Endothelial cell of umbilical vein (primary cell): ENCODE results near the gene ZCCHC4. TPM values are rescaled to one million over a fixed set of nuclear protein-coding genes. Genes with fewer than 3 reads are reported as not detected.

Experiments
- BruUV-seq: library from RNA; stranded (reverse); fragments of 400-500 nt; replicated peaks from 2 replicates; lab custom pipeline; 2021; lab: Mats Ljungman, UMichigan
- CTCF ChIA-PET: fragments of 300-600, 350-600 bp; sonication (Branson Sonifier 250); formaldehyde crosslinking; loops from one replicate; lab custom pipeline; 2021; ENCODE audit warnings: antibody characterized with exemption, inconsistent platforms; lab: Charles Lee
- POLR2A ChIA-PET: fragments of 300-600, 350-600 bp; sonication (Branson Sonifier 250); formaldehyde crosslinking; loops from one replicate; lab custom pipeline; 2021; ENCODE audit warnings: antibody characterized with exemption, inconsistent platforms; lab: Charles Lee
- DNase-seq: peaks from one replicate; pipeline ENCODE4 v3.0.0-alpha.2; 2011; ENCODE audit warnings: low read depth, low spot score
- FAIRE-seq: peaks from 2 replicates; lab custom pipeline; 2011; peaks lifted over from hg19 to GRCh38; lab: Jason Lieb, UNC
- H2AFZ ChIP-seq: 2 replicates; pipeline ENCODE4 v1.6.0; 2012; ENCODE audit warnings: low read depth, low read length, control low read depth, inconsistent platforms
- H3K27ac ChIP-seq: 2 replicates; pipeline ENCODE4 v1.5.1; 2011; ENCODE audit warnings: low read depth, mild to moderate bottlenecking, control low read depth, low read length, moderate library complexity; ENCODE audit not compliant: insufficient read depth
- H3K27me3 ChIP-seq, 2 experiments: 2 replicates each; pipeline versions ENCODE4 v1.6.0 to v1.6.1; 2011; ENCODE audit warnings: low read length in 2 of 2, mixed read lengths in 1 of 2; ENCODE audit not compliant: control insufficient read depth in 2 of 2, insufficient read depth in 2 of 2
- H3K36me3 ChIP-seq, 2 experiments: 2 replicates in 1 of 2; 3 replicates in 1 of 2; pipeline ENCODE4 v1.5.1; 2011; ENCODE audit warnings: low read length in 2 of 2, mild to moderate bottlenecking in 1 of 2, moderate library complexity in 1 of 2; ENCODE audit not compliant: control insufficient read depth in 2 of 2, insufficient read depth in 2 of 2; ENCODE audit errors: extremely low read depth in 1 of 2
- H3K4me1 ChIP-seq: 3 replicates; pipeline ENCODE4 v1.5.1; 2011; ENCODE audit warnings: mild to moderate bottlenecking, low read length; ENCODE audit not compliant: control insufficient read depth, insufficient read depth; ENCODE audit errors: extremely low read depth
- H3K4me2 ChIP-seq: 2 replicates; pipeline ENCODE4 v1.6.1; 2011; ENCODE audit warnings: low read length, control low read depth, mixed read lengths; ENCODE audit not compliant: insufficient read depth
- H3K4me3 ChIP-seq, 3 experiments: fragments of 200-600 bp in 1 of 3; sonication (generic), shearing (Covaris generic) in 1 of 3; replicated peaks in 1 of 3; 2 replicates each; pipeline ENCODE4 v1.5.1; 2011 to 2016; ENCODE audit warnings: control low read depth in 3 of 3, low read length in 3 of 3, mild to moderate bottlenecking in 2 of 3, inconsistent platforms in 1 of 3, low read depth in 1 of 3, moderate library complexity in 1 of 3; ENCODE audit not compliant: insufficient read depth in 1 of 3
- H3K79me2 ChIP-seq: 2 replicates; pipeline ENCODE4 v1.6.0; 2012; ENCODE audit warnings: low read length, inconsistent platforms; ENCODE audit not compliant: control insufficient read depth, insufficient read depth
- H3K9ac ChIP-seq: replicated peaks from 2 replicates; pipeline ENCODE3; 2011; ENCODE audit warnings: low read length, control low read depth; ENCODE audit not compliant: insufficient read depth; ENCODE audit errors: extremely low read depth
- H3K9me1 ChIP-seq: replicated peaks from 3 replicates; pipeline ENCODE4 v1.6.0; 2011; ENCODE audit warnings: mild to moderate bottlenecking, low read length; ENCODE audit not compliant: control insufficient read depth, insufficient read depth; ENCODE audit errors: extremely low read depth
- H3K9me3 ChIP-seq: replicated peaks from 2 replicates; pipeline ENCODE4 v1.5.1; 2012; ENCODE audit warnings: low read length, inconsistent platforms; ENCODE audit not compliant: control insufficient read depth, insufficient read depth
- H4K20me1 ChIP-seq: replicated peaks from 2 replicates; pipeline ENCODE3; 2011; ENCODE audit warnings: mild to moderate bottlenecking, low read length; ENCODE audit not compliant: control insufficient read depth, insufficient read depth; ENCODE audit errors: extremely low read depth
- EZH2 ChIP-seq: IDR thresholded peaks from 2 replicates; pipeline ENCODE4 v1.6.1; 2012; ENCODE audit warnings: borderline replicate concordance, low read depth, mild to moderate bottlenecking, moderate library complexity, low read length, inconsistent platforms; ENCODE audit not compliant: severe bottlenecking
- FOS ChIP-seq: IDR thresholded peaks from 2 replicates; pipeline ENCODE4 v1.6.1; 2011; ENCODE audit warnings: mild to moderate bottlenecking, low read length, moderate library complexity, borderline replicate concordance; ENCODE audit not compliant: insufficient read depth
- GATA2 ChIP-seq: IDR thresholded peaks from 2 replicates; pipeline ENCODE4 v1.7.0; 2011; ENCODE audit warnings: low read depth, mild to moderate bottlenecking, moderate library complexity, mixed read lengths, low read length; ENCODE audit not compliant: insufficient read length, insufficient read depth
- JUN ChIP-seq: IDR thresholded peaks from 2 replicates; pipeline ENCODE4 v1.6.1; 2011; ENCODE audit warnings: borderline replicate concordance, low read depth; ENCODE audit not compliant: insufficient read length, insufficient read depth
- MYC ChIP-seq: IDR thresholded peaks from one replicate; pipeline ENCODE4 v1.6.1; 2011; ENCODE audit warnings: mild to moderate bottlenecking, low read depth, low read length
- POLR2A ChIP-seq: IDR thresholded peaks from 2 replicates; pipeline ENCODE4 v1.6.1; 2012; ENCODE audit warnings: low read depth, mild to moderate bottlenecking, control low read depth, low read length
- POLR2AphosphoS5 ChIP-seq: IDR thresholded peaks from 2 replicates; pipeline ENCODE4 v1.6.1; 2012; ENCODE audit warnings: low read depth, mild to moderate bottlenecking, control low read depth, low read length, moderate library complexity; ENCODE audit not compliant: insufficient read depth
- dilution Hi-C: fragments of 300-500 bp; cut with MboI; formaldehyde crosslinking; loops from one replicate; pipeline ENCODE4 v1.15.0; 2019; ENCODE audit warnings: low sequenced_read_pairs; ENCODE audit not compliant: extremely low pct_ligation_motif_present
- intact Hi-C: fragments of 100-400 bp; cut with micrococcal nuclease; formaldehyde crosslinking; loops from one replicate; pipeline ENCODE4 v1.10.0; 2022
- polyA plus RNA-seq, 4 experiments: library from polyadenylated mRNA; depleted of rRNA in 3 of 4; stranded (reverse) in 3 of 4; unstranded in 1 of 4; fragments of >200 nt; gene quantifications; 2 replicates each; pipeline versions ENCODE4 v1.2.1 to v1.2.3, GENCODE V29; 2011 to 2012; ENCODE audit warnings: missing spikeins in 1 of 4
- total RNA-seq: library from RNA; stranded (reverse); gene quantifications from 2 replicates; pipeline ENCODE4 v1.2.3, GENCODE V29; 2021
- TF ChIP-seq, protein P1 (sequence below): IDR thresholded peaks from 2 replicates; pipeline ENCODE4 v1.6.1; 2011; ENCODE audit not compliant: insufficient read depth, insufficient read length
- TF ChIP-seq, protein P2 (sequence below), 2 donors: IDR thresholded peaks; 1 replicate in 1 of 2; 2 replicates in 1 of 2; pipeline ENCODE4 v1.5.1; 2011; ENCODE audit warnings: low read length in 2 of 2, mild to moderate bottlenecking in 2 of 2, moderate library complexity in 2 of 2, control low read depth in 1 of 2, inconsistent platforms in 1 of 2, low read depth in 1 of 2; ENCODE audit not compliant: insufficient read depth in 1 of 2; ENCODE audit errors: extremely low read depth in 1 of 2

Gene ZCCHC4
- total and polyA plus RNA-seq, 2 donors (not counting 3 experiments of a cell fraction or from before 2014, with no cell fraction given), result 6.6 to 10.9 TPM

DNA sequence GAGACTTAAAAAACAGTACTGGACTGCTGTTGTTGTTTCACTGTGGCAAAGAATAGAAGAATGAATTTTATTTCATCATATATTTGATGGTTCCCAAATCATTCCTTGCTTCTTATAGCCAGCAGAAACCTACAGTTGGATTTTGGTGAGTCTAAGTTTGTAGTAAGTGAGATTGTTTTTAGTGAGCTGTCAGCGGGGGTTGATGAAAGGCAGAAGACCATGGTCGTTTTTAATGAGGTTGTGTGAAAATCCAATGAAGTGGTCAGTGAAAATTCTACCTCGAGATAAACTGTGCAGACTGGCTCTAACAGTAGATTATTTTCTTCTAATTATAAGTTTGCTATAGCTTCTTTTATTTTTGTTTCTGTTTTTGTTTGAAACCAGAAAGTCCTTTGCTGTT, 100.7 kb downstream of the ZCCHC4 start:
- DNase-seq (no peak), FAIRE-seq (no peak)
- no peak overlapping the region for H3K9ac ChIP-seq
- H3K4me1 ChIP-seq, result no peaks in the 10 kb centered on the region
- no peak overlapping the region for H3K4me3 ChIP-seq
- POLR2A ChIA-PET, result no interaction called here
- BruUV-seq, result no TSS peak
- H4K20me1 ChIP-seq, result no peaks in the 10 kb centered on the region
- dilution Hi-C loops, result no loop called here
- TF ChIP-seq EZH2, result no peak
- TF ChIP-seq POLR2A, result no peak
- no peak for TF ChIP-seq GATA2
- no peak for TF ChIP-seq FOS
- no peak for TF ChIP-seq POLR2AphosphoS5
- no peak for TF ChIP-seq MYC
- TF ChIP-seq, protein P1, sequence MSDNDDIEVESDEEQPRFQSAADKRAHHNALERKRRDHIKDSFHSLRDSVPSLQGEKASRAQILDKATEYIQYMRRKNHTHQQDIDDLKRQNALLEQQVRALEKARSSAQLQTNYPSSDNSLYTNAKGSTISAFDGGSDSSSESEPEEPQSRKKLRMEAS, result no peak
- TF ChIP-seq, protein P2, sequence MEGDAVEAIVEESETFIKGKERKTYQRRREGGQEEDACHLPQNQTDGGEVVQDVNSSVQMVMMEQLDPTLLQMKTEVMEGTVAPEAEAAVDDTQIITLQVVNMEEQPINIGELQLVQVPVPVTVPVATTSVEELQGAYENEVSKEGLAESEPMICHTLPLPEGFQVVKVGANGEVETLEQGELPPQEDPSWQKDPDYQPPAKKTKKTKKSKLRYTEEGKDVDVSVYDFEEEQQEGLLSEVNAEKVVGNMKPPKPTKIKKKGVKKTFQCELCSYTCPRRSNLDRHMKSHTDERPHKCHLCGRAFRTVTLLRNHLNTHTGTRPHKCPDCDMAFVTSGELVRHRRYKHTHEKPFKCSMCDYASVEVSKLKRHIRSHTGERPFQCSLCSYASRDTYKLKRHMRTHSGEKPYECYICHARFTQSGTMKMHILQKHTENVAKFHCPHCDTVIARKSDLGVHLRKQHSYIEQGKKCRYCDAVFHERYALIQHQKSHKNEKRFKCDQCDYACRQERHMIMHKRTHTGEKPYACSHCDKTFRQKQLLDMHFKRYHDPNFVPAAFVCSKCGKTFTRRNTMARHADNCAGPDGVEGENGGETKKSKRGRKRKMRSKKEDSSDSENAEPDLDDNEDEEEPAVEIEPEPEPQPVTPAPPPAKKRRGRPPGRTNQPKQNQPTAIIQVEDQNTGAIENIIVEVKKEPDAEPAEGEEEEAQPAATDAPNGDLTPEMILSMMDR (IDR thresholded peaks at IDR 0.05; ENCODE audit: extremely low read depth in 1 of 2, insufficient read depth in 1 of 2, low read depth in 1 of 2, low read length in 2 of 2), result no peak
- TF ChIP-seq JUN, result no peak
- intact Hi-C loops, result no loop called here
- H3K9me1 ChIP-seq, result no peaks in the 10 kb centered on the region
- H3K9me3 ChIP-seq, result no peaks in the 10 kb centered on the region
- peaks cover 11 to 15% of the 10 kb centered on the region in 2 experiments for H3K36me3 ChIP-seq
- CTCF ChIA-PET, result interaction anchor here (1.2 to 2.6 kb wide), 4 partner anchors 27 to 356 kb away, joined by 3 to 13 read pairs (median 4); no protein-coding TSS in a partner anchor
- no peaks in the 10 kb centered on the region for H3K27me3 ChIP-seq
- no peak overlapping the region for H3K4me2 ChIP-seq
- no peaks in the 10 kb centered on the region for H3K79me2 ChIP-seq
- no peak overlapping the region for H3K27ac ChIP-seq
- no peak overlapping the region for H2AFZ ChIP-seq
